Measurements from ENCODE around the gene ZC3H12A.
A peak's percentile ranks its signal among the peaks of the same experiment; 100 is the strongest.
"Not testable (repeated sequence)": the region's sequence is repeated elsewhere in the genome, so short reads cannot be mapped to it uniquely, and the experiment has no call there.

Gene ZC3H12A

DNA sequence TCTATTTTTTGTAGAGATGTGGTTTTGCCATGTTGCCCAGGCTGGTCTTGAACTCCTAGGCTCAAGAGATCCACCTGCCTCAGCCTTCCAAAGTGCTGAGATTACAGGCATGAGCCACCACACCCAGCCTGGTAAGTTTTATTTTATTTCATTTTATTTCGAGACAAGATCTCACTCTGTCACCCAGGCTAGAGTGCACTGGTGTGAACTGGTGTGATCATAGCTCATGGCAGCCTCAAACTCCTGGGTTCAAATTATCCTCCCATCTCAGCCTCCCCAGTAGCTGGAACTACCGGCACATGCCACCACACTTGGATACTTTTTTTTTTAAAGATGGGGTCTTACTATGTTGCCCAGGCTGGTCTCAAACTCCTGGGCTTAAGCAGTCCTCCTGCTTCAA is 28.4 kb downstream of the ZC3H12A start:
- DNase-seq = not testable (repeated sequence)

DNA sequence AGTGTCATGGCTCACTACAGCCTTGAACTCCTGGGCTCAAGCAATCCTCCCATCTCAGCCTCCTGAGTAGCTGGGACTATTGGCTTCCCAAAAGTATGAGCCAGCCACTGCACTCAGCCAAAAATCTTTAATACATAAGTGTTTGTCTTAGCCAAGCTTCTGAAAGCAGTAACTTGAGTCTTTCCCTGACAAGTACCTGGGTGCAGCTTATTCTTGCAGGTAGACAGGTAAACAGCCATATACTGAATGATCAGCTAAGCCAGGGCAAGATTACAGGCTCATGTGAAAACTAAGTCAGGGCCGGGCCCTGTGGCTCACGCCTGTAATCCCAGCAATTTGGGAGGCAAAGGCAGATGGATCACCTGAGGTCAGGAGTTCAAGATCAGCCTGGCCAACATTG is 32.4 kb downstream of the ZC3H12A start:
- DNase-seq = no peak

DNA sequence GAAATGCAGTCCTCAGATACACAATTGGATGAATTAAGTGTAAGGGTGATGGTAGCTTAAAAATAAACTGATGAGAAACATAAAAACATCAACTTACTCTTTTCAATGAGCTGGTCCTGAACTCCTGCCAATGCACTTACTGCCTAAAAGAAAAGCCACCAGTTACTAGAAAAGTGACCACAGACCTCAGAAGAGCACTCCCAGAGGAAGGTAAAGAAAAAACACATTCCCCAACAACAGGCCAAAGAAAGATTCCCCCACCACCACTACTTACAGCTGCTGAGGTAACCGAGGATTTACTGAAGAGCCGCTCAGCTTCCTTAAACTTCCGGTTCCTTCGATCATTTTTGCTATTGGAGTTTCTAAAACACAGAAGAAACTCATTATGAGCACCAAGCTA is 34.8 kb downstream of the ZC3H12A start:
- DNase-seq = no peak

DNA sequence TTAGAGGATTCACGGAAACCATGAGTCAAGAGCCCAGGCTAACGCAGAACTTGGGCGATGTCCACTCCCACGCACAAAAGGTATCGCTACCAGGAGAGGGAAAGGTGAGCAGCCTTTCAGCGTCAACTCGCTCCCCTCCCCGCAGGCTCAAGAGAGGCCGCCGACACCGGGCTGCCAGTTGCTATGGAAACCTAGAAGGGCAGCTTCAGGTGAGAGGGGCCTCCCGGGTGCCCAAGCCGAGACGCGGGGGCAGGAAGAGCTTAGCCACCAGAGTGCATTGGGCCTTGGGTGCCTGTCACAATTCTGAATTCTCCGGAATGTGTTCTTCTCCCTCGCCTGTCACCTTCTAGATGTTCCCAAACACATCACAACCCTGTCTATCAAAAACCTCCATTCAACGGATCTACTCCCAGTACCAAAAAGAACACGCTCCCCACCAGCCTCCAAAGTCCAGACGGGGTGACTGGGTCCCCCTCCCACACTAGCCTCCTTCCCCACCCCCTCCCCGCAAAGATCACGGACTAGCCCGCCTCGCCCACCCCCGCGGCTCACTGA is 39.5 kb downstream of the ZC3H12A start:
- DNase-seq = peak; percentile 60

DNA sequence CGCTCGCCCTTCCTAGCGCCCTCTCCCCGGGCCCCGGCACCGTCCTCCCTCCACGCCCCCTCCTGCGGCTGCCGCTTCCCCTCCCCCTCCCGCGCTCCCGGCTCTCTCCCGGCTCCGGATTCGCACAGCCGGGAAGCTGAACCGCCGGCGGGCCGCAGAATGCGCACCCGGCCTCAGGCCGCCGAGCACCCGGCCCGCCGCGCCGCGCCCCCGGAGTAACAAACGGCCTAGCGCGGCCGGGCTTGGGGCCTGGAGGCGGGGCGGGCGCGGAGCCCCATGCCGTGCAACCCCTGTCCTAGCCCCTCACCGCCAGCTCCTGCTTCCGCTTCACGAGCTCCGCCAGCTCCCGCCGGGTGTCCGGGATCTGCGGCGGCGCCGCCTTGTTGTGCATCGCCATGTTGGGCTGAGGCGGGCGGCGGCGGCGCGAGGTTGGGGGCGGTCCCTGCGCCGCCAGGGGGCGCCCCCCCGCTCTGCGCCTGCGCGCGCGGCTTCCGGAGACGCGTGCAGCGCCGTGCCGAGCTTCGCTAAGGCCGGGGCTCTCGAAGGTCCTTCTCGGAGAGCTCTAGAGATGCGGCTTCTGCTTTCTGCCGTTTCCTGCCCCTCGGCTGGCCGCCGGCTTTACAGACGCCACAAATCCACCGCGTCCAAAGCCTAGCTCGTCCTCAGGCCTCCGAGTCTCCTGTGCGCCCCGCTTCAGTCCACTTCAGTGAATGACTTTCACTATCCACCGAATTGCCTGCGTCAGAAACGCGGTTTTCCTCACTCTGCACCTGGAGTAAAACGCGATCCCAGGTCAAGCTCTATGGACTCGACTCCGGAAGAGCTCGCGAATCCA is 40.2 kb downstream of the ZC3H12A start, which contains the start of gene MEAF6:
TSS of gene MEAF6 (minus strand) at position 417 of the 835 bp plus-strand sequence. CDS start at position 397, 20 bp downstream.
- DNase-seq = peak; percentile 71

DNA sequence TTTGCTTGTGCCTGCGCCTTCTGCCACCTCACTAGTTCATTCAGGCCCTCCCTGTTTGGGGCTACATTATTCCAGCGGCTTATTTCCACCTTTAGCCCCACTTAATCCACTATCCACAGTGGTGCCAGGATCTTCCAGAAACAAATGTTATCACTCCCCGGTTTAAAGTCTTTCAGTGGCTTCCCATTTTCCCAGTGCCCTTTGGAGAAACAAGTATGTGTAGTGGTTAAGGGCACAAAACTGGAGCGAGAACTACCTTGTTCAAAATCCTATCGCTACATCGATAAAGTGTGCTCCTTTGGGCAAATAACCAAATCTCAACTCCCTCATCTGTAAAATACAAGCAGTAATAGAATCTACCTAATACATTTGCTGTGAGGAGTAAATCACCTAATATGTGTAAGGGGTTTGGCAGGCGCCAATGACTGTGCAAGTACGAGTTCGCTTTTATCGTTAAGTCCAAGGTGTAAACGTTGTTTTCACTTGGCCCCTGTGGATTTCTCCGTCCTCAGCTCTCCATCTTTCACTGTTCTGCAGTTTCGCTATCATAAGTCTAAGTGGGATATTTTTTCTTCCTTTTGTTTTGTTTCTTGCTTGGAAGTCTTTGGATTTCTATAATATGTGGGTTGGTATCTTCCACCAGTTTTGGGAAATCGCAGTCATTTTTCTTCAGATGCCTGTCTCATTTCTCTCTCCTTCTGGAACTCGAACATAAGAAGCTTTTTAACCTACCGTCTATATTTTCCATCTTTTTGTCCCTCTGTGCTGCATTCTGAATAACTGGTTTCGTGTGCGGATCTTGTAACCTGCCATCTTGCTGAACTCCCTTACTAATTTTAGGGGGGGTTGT is 41.0 kb downstream of the ZC3H12A start:
- no peak for DNase-seq

DNA sequence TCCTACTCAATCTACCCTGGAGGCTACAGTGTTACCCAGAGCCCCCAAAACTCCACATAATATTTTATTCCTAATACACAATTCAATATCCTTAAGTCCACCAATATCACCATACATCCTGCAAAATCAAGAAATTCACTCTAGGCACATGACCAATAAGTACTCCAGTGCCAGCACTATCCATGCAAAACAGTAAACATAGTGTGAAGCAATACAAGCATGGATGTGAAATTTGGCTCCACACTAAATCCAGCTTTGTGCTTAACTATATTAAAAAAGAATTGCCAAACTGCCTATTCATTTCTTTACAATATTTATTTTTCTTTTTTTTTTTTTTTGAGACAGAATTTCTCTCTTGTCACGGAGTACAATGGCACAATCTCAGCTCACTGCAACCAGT is 43.2 kb downstream of the ZC3H12A start:
- no peak for DNase-seq

DNA sequence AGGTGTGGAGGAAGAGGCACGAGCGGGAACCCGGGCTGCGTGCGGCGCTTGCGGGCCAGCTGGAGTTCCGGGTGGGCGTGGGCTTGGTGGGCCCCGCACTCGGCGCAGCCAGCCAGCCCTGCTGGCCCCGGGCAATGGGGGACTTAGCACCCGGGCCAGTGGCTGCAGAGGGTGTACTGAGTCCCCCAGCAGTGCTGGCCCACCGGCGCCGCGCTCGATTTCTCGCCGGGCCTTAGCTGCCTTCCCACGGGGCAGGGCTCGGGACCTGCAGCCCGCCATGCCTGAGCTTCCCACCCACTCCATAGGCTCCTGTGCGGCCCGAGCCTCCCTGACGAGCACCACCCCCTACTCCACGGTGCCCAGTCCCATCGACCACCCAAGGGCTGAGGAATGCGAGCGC is 43.9 kb downstream of the ZC3H12A start:
- DNase-seq = not testable (repeated sequence)

DNA sequence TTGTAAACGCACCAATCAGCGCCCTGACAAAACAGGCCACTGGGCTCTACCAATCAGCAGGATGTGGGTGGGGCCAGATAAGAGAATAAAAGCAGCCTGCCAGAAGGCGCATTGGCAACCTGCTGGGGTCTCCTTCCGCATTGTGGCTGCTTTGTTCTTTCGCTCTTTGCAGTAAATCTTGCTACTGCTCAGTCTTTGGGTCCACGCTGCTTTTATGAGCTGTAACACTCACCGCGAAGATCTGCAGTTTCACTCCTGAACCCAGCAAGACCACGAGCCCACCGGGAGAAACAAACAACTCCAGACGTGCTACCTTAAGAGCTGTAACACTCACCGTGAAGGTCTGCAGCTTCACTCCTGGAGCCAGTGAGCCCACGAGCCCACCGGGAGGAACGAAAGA is 44.5 kb downstream of the ZC3H12A start:
- DNase-seq = not testable (repeated sequence)

DNA sequence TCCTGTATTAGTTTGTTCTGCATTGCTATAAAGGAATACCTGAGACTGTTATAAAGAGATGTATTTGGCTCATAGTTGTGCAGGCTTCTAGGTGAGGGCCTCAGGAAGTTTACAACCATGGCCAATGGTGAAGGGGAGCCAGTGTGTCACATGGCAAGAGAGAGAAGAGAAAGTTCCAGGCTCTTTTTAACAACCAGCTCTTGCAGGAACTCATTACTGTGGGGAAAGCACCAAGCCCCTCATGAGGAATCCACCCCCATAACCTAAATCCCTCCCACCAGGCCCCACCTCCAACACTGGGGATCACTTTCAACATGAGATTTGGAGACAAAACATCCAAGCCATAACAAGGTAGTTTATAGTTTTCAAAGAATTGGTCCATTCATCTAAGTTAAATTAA is 45.2 kb downstream of the ZC3H12A start:
- no peak for DNase-seq

DNA sequence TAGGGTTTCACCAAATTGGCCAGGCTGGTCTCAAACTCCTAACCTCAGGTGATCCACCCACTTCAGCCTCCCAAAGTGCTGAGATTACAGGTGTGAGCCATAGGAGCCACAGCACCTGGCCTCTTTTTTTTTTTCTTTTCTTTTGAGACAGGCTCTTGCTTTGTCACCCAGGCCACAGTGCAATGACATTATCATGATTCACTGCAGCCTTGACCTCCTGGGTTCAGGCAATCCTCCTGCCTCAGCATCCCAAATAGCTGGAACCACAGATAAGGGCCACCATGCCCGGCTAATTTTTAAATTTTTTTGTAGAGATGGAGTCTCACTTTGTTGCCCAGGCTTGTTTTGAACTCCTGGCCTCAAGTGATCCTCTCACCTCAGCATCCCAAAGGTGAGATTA is 55.5 kb downstream of the ZC3H12A start:
- DNase-seq = not testable (repeated sequence)

DNA sequence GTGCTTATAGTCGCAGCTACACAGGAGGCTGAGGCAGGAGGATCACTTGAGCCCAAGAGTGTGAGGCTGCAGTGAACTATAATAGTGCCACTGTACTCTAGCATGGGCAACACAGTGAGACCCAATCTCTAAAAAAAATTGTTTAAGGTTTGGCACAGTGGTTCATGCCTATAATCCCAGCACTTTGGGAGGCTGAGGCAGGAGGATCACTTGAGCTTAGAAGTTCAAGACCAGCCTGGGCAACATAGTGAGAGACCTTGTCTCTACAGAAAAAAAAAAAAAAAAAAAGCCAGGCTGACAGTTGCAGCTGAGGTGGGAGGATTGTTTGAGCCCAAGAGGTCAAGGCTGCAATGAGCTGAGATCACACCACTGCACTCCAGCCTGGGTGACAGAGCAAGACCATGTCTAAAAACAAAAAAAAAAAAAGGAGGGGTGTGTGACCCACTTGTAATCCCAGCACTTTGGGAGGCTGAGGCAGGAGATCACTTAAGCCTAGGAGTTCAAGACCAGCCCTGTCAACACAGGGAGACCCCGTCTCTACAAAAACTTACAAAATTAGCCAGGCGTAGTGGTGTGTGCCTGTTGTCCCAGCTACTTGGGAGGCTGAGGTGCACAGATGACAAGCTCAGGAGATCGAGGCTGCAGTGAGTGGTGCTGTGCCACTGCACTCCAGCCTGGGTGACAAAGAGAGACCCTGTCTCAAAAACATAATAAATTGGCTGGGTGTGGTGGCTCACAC is 58.2 kb downstream of the ZC3H12A start:
- DNase-seq = not testable (repeated sequence)

DNA sequence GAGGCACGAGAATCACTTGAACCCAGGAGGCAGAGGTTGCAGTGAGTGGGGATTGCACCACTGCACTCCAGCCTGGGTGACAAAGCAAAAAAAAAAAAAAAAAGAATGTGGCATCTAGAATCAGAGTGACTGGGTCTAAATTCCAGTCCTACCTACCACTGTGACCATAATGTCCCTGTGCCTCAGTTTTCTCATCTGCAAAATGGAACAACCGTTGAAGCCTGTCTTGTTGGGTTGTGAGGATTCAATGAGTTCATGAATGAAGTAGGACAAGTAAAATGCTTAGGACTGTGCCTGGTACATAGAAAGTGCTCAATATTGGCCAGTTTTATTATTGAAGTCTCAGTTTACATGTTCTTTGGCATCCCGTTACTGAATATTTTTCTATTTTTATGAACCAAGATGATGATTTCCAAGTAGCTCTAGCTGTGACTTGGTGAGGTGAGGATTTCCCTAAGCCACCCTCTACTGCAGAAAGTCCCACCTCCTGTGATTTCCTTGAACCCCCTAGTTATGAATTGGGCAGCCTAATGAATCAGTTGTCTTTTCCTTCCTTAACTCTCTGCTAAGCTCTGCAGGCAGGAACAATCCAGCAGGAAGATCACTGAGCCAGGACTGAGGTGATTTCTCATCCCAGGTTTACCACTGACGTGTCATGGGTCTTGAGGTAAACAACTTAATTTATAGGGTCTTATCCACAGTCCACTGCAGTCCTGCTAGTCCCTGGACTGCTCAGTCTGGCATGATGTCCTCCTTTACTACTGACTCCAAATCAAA is 59.1 kb downstream of the ZC3H12A start:
- DNase-seq = no peak

Measured in NCI-H2171 treated with DMSO at 0.1 percent for 48 hours (cell line).